Measurements from ENCODE around the gene PURA.

PURA gene

DNA sequence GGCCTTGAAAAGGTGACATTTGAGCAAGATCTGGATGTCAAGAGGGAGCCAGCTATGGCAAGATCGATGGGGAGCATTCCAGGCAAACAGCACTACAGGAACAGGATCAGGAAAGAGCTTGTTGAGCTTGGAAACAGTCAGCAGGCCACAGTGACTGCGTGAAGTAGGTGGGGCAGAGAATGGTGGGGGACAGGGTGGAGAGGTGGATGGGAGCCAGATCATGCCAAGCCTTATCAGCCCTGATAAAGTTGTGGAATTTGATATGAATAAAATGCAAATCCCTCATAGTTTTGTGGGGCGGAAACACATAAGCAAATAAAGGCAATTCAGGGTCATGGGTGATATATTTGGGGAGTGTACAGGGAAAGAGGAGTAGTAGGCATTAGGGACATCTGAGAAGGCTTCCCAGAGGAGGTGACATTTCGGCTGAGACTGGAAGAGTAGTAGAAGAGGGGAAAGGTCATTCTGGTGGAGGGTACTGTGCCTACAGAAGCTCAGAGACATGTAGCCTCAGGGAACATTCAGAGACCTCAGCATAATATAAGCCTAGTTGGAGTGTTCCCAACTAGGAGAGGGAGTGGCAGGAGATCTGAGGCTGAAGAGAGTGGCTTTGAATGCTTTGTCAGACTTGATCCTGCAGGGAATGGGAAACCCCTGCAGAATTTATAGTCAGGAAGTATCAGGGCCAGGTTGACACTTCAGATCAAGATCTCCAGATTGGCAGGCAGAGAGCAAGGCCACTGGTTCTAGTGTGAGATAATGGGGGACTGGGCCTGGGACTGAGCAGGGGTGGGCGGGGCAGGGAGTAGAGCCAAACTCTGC lies 51.4 kb downstream of the PURA start:
- DNase-seq, result no peak

GRCh38 chr5:140165923-140166270 lies 52.0 kb downstream of the PURA start:
- DNase-seq, result no peak

- no peak for DNase-seq
Measured at GRCh38 chr5:140166911-140167310, 53.0 kb downstream of the PURA start.

- DNase-seq, result no peak
Measured at GRCh38 chr5:140168371-140168770, 54.5 kb downstream of the PURA start.

- no peak for DNase-seq
Measured at GRCh38 chr5:140169410-140169809, 55.5 kb downstream of the PURA start.

DNA sequence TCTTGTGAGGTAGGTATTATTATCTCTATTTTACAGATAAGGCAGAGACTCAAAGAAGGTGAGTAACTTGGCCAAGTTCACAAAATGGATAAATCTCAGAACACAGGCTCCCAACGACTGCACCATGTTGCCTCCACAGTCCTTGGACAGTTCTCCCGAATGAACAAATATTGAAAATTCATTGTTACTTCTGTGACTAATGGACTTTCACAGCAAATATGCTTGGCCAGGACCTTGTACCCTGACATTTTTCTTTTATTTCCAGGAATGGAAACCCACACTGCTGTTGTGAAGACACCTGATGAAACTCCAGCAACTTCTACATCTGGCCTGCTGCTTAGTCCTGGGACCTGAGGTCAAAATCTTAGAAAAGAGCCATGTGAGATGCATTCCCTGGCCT lies 58.6 kb downstream of the PURA start:
- DNase-seq, result no peak

DNA sequence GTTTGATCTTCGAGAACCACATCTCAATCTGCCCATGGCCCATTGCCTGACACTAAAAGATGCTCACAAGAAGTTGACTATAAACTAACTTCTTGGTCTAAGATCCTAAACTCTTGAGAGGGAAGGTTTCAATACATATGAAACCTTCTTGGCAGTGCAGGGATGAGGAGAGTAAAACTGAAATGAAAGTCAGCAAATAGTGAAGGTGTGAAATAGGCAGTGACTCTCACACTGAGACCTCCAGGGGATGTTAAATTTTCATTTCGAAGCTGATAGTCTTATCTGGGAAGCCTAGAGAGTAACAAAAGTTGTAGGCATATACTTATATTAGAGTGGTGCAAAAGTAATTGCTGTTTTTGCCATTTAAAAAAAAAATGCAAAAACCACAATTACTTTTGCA lies 60.1 kb downstream of the PURA start:
- DNase-seq, result no peak

GRCh38 chr5:140174465-140175366 lies 60.8 kb downstream of the PURA start, which contains the start of gene CYSTM1:
TSS of gene CYSTM1 (plus strand) at chr5:140175188. CDS start at chr5:140194466, 19,278 bp downstream.
- DNase-seq, result peak; percentile 92
